Suprapubic skin (tissue), 3 donors: ENCODE data around the gene WDR1.

Experiments
- CTCF ChIP-seq, 2 donors: fragments of 200-600 bp in 1 of 2; fragments of 450-650 bp in 1 of 2; sonication (generic) in 1 of 2; IDR thresholded peaks; one replicate each; pipeline ENCODE4 v1.5.1; 2016 to 2019; ENCODE audit warnings: antibody characterized with exemption in 2 of 2, mild to moderate bottlenecking in 1 of 2, moderate library complexity in 1 of 2
- POLR2AphosphoS5 ChIP-seq, 3 donors: sonication (generic); formaldehyde crosslinking; IDR thresholded peaks; one replicate each; pipeline ENCODE4 v1.6.1; 2017; ENCODE audit warnings: antibody characterized with exemption in 3 of 3

GRCh38 chr4:10079256-10079655, 37.3 kb downstream of the WDR1 start:
- no peak for TF ChIP-seq CTCF (IDR thresholded peaks at IDR 0.05)
- TF ChIP-seq POLR2AphosphoS5 (IDR thresholded peaks at IDR 0.05), result no peak
